ENCODE measurements around the gene C12orf42.
"Not testable (repeated sequence)": the region's sequence is repeated elsewhere in the genome, so short reads cannot be mapped to it uniquely, and the experiment has no call there.

The C12orf42 gene

GRCh38 chr12:103462675-103463074 is 33.1 kb downstream of the C12orf42 start:
- no peaks in the 10 kb centered on the region for H3K9me3 Mint-ChIP-seq
- H3K27ac Mint-ChIP-seq = peak overlapping the region; percentile 71
- H3K27me3 Mint-ChIP-seq = no peaks in the 10 kb centered on the region
- peaks cover 29% of the 10 kb centered on the region for H3K4me1 Mint-ChIP-seq
- no peak overlapping the region for H3K4me3 Mint-ChIP-seq
- no peaks in the 10 kb centered on the region for H3K36me3 Mint-ChIP-seq
- ATAC-seq = peak; percentile 98

DNA sequence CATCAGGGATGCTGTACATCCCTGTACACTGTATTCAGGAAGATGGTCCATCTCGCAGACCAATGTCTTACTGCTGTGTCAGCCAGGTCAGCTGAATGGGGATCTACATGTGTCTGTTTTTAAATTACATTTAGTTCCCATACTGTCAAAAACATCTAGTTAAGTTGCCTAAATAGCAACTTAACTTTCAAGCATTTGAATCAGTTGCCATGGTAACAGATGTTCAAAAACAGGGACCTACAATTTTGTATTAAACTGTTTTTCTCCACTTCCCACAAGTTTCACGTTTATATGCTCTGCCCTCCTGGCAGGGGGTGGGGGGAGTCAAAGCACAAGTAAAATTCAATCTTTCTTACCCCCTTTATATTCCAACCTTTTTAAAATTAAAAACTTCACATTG is 38.3 kb downstream of the C12orf42 start:
- no peak for ATAC-seq
- peaks cover 3% of the 10 kb centered on the region for H3K9me3 Mint-ChIP-seq
- H3K4me1 Mint-ChIP-seq = peaks cover 42% of the 10 kb centered on the region
- H3K36me3 Mint-ChIP-seq = peaks cover 6% of the 10 kb centered on the region
- no peak overlapping the region for H3K27ac Mint-ChIP-seq
- H3K27me3 Mint-ChIP-seq = no peaks in the 10 kb centered on the region
- H3K4me3 Mint-ChIP-seq = no peak overlapping the region

- Mint-ChIP-seq H3K27ac (peak overlapping the region; percentile 61), H3K4me1 (peaks cover 42% of the 10 kb centered on the region), H3K9me3 (peaks cover 3% of the 10 kb centered on the region), H3K27me3 (no peaks in the 10 kb centered on the region), H3K4me3 (no peak overlapping the region), H3K36me3 (peaks cover 6% of the 10 kb centered on the region)
- ATAC-seq = no peak
These were observed 39.8 kb downstream of the C12orf42 start for GRCh38 chr12:103456006-103456405.

- H3K9me3 Mint-ChIP-seq = peaks cover 3% of the 10 kb centered on the region
- peak overlapping the region; percentile 61 for H3K27ac Mint-ChIP-seq
- H3K4me1 Mint-ChIP-seq = peaks cover 42% of the 10 kb centered on the region
- no peaks in the 10 kb centered on the region for H3K27me3 Mint-ChIP-seq
- no peak overlapping the region for H3K4me3 Mint-ChIP-seq
- peaks cover 6% of the 10 kb centered on the region for H3K36me3 Mint-ChIP-seq
- peak; percentile 99 for ATAC-seq
These were observed 40.6 kb downstream of the C12orf42 start for GRCh38 chr12:103455020-103455763.

- no peak for ATAC-seq
These were observed 50.8 kb downstream of the C12orf42 start for GRCh38 chr12:103444983-103445382.

GRCh38 chr12:103442822-103443221 is 52.9 kb downstream of the C12orf42 start:
- no peak overlapping the region for H3K4me3 Mint-ChIP-seq

More at GRCh38 chr12:103444983-103445382, 50.8 kb downstream of the C12orf42 start:
- no peaks in the 10 kb centered on the region for H3K27me3 Mint-ChIP-seq
- H3K27ac Mint-ChIP-seq = peak overlapping the region; percentile 57
- H3K9me3 Mint-ChIP-seq = no peaks in the 10 kb centered on the region
- H3K36me3 Mint-ChIP-seq = no peaks in the 10 kb centered on the region
- H3K4me3 Mint-ChIP-seq = no peak overlapping the region
- peaks cover 31% of the 10 kb centered on the region for H3K4me1 Mint-ChIP-seq

DNA sequence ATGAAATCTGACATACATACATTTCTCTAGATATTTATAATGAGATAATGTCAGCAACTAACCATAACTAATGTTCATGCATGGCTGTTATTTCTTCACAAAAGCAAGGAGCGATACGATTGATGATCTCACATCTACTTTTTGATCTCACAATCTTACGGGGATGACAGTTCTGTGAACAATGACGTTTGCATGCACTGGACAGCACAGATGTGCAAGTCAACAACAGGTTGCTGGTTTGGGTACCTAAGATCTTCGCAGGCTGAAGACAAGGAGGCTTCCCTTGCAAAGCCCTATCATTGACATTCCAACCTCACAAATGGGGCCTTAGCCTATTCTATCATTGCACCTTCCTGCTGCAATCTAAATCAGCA is 53.6 kb downstream of the C12orf42 start:
- peak overlapping the region; percentile 99 for H3K27ac Mint-ChIP-seq
- H3K9me3 Mint-ChIP-seq = no peaks in the 10 kb centered on the region
- H3K4me3 Mint-ChIP-seq = no peak overlapping the region
- no peak for ATAC-seq
- H3K27me3 Mint-ChIP-seq = no peaks in the 10 kb centered on the region
- H3K4me1 Mint-ChIP-seq = peaks cover 33% of the 10 kb centered on the region
- peaks cover 2% of the 10 kb centered on the region for H3K36me3 Mint-ChIP-seq

More at GRCh38 chr12:103442822-103443221, 52.9 kb downstream of the C12orf42 start:
- no peaks in the 10 kb centered on the region for H3K9me3 Mint-ChIP-seq
- no peaks in the 10 kb centered on the region for H3K27me3 Mint-ChIP-seq
- H3K36me3 Mint-ChIP-seq = no peaks in the 10 kb centered on the region
- peak; percentile 52 for ATAC-seq
- peaks cover 31% of the 10 kb centered on the region for H3K4me1 Mint-ChIP-seq
- peak overlapping the region; percentile 99 for H3K27ac Mint-ChIP-seq

DNA sequence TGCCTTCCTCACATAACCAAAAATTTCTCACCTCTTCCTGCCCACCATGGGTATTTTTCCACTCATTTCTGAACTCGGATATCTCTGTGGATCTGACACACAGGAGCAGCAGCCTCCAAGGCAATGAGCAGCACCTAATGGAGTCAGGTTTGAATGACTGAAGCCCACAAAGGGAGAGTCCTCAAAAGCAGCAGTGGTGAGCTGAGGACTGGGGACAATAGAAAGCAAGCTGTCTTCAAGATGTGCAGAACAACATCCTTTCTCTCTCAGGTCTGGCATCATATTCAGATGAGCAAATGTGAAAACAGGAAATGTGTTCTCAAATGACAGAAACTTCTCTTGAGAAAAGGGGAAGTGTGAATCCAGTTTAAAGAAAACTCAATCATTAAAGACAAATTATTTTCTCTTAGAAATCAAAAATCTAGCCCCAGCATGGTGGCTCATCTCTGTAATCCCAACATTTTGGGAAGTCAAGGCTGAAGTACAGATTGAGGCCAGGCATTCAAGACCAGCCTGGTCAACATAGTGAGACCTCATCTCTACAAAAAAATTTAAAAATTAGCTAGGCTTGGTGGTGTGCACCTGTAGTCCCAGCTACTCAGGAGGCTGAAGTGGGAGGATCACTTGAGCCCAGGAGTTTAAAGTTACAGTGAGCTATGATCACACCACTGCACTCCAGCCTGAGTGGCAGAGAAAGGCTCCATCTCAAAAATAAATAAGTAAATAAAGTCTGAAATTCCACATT is 54.2 kb downstream of the C12orf42 start:
- Mint-ChIP-seq H3K4me1 (peaks cover 35% of the 10 kb centered on the region), H3K9me3 (no peaks in the 10 kb centered on the region), H3K36me3 (peaks cover 6% of the 10 kb centered on the region), H3K27ac (peak overlapping the region; percentile 99), H3K27me3 (no peaks in the 10 kb centered on the region), H3K4me3 (peak overlapping the region; percentile 91)
- ATAC-seq = peak; percentile 100

GRCh38 chr12:103434165-103435105 is 61.3 kb downstream of the C12orf42 start:
- peak overlapping the region; percentile 80 for H3K27ac Mint-ChIP-seq
- peaks cover 44% of the 10 kb centered on the region for H3K4me1 Mint-ChIP-seq
- H3K9me3 Mint-ChIP-seq, H3K27me3 Mint-ChIP-seq, ATAC-seq: not testable (repeated sequence)
- peaks cover 23% of the 10 kb centered on the region for H3K36me3 Mint-ChIP-seq
- H3K4me3 Mint-ChIP-seq = peak overlapping the region; percentile 79

DNA sequence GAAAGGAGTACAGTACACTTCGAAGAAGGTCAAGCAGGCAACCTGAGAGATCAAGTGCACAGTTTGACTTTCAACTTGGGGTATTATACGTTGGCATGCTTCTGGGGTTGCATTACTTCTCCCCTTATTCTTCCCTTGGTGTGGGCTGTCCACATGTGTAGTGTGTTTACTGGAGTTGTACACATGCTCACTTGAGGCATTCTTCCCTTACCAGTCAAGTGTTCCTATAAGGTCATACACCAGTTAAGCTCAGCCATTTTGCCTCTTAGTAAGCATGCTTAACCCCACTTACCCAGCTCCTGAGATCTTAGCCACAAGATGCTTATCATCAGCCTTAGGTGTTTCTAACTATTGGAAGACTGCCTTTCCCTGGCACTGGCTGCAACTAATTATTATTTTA is 63.8 kb downstream of the C12orf42 start:
- H3K4me3 Mint-ChIP-seq = no peak overlapping the region
- peak overlapping the region; percentile 69 for H3K27ac Mint-ChIP-seq
- peak; percentile 12 for ATAC-seq
- H3K36me3 Mint-ChIP-seq = peaks cover 42% of the 10 kb centered on the region
- peaks cover 61% of the 10 kb centered on the region for H3K4me1 Mint-ChIP-seq
- H3K9me3 Mint-ChIP-seq = peaks cover 18% of the 10 kb centered on the region
- H3K27me3 Mint-ChIP-seq = no peaks in the 10 kb centered on the region

DNA sequence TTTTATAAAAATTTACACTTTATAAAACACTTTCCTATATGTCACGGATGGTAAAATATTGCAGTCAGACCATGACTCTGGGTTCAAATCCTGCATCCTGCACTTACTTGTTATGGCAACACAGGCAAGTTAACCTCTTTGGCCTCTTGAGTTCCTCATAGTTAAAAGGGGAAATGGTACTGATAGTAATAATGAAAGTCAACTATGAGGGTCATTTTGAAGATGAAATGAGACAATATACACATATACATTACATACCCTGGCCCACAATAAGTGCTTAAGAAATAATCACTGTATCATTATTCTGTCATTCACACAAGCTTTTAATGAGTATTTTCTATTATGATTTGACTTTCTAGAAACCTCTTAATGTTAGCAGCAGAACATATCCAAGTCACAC is 64.4 kb downstream of the C12orf42 start:
- peak; percentile 81 for ATAC-seq
- Mint-ChIP-seq H3K4me3 (no peak overlapping the region), H3K4me1 (peaks cover 62% of the 10 kb centered on the region), H3K27ac (peak overlapping the region; percentile 69), H3K9me3 (peaks cover 18% of the 10 kb centered on the region), H3K36me3 (peaks cover 46% of the 10 kb centered on the region), H3K27me3 (no peaks in the 10 kb centered on the region)

DNA sequence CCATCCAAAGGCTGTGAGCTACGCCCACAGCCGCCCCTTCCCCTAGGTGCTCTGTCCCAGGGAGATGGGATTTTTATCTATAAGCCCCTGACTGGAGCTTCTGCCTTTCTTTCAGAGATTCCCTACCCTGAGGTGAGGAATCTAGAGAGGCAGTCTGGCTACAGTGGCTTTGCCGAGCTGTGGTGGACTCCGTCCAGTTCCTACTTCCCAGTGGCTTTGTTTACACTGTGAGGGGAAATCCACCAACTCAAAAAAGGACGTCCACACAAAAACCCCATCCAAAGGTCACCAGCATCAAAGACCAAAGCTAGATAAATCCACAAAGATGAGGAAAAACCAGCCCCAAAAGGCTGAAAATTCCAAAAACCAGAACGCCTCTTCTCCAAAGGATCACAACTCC is 70.1 kb downstream of the C12orf42 start:
- H3K4me3 Mint-ChIP-seq, H3K27me3 Mint-ChIP-seq, ATAC-seq: not testable (repeated sequence)
- H3K9me3 Mint-ChIP-seq = peaks cover 17% of the 10 kb centered on the region
- peak overlapping the region; percentile 58 for H3K27ac Mint-ChIP-seq
- H3K4me1 Mint-ChIP-seq = peaks cover 49% of the 10 kb centered on the region
- peaks cover 66% of the 10 kb centered on the region for H3K36me3 Mint-ChIP-seq

DNA sequence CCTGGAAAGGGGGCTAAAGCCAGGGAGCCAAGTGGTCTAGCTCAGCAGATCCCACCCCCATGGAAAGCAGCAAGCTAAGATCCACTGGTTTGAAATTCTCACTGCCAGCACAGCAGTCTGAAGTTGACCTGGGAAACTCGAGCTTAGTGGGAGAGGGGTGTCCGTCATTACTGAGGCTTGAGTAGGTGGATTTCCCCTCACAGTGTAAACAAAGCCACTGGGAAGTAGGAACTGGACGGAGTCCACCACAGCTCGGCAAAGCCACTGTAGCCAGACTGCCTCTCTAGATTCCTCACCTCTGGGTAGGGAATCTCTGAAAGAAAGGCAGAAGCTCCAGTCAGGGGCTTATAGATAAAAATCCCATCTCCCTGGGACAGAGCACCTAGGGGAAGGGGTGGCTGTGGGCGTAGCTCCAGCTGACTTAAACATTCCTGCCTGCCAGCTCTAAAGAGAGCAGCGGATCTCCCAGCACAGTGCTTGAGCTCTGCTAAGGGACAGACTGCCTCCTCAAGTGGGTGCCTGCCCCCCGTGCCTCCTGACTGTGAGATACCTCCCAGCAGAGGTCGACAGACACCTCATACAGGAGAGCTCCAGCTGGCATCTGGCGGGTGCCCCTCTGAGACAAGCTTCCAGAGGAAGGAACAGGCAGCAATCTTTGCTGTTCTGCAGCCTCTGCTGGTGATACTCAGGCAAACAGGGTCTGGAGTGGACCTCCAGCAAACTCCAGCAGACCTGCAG is 70.8 kb downstream of the C12orf42 start:
- H3K27me3 Mint-ChIP-seq, ATAC-seq, H3K4me3 Mint-ChIP-seq: not testable (repeated sequence)
- H3K9me3 Mint-ChIP-seq = peaks cover 16% of the 10 kb centered on the region
- peaks cover 50% of the 10 kb centered on the region for H3K4me1 Mint-ChIP-seq
- H3K27ac Mint-ChIP-seq = peak overlapping the region; percentile 58
- H3K36me3 Mint-ChIP-seq = peaks cover 66% of the 10 kb centered on the region

GRCh38 chr12:103423516-103423910 is 72.3 kb downstream of the C12orf42 start:
- no peak for ATAC-seq
- peaks cover 55% of the 10 kb centered on the region for H3K36me3 Mint-ChIP-seq
- H3K27me3 Mint-ChIP-seq = no peaks in the 10 kb centered on the region
- H3K4me3 Mint-ChIP-seq = no peak overlapping the region
- H3K4me1 Mint-ChIP-seq = peaks cover 38% of the 10 kb centered on the region
- peaks cover 16% of the 10 kb centered on the region for H3K9me3 Mint-ChIP-seq
- no peak overlapping the region for H3K27ac Mint-ChIP-seq

Measured in stimulated activated memory B cell treated with anti-CD40 and anti-IgM and Interleukin-4, amounts not matched to agents 10 μg/mL and 1 μg/mL and 100 μg/mL, for 72 hours (primary cell).